GM21447 (cell line): ENCODE data around the gene SLC22A12.

Experiments used
- ATAC-seq: cut with Tn5 transposase; IDR thresholded peaks from one replicate; pipeline ENCODE4 v1.9.1; 2021; ENCODE audit not compliant: unreplicated experiment

Gene SLC22A12

DNA sequence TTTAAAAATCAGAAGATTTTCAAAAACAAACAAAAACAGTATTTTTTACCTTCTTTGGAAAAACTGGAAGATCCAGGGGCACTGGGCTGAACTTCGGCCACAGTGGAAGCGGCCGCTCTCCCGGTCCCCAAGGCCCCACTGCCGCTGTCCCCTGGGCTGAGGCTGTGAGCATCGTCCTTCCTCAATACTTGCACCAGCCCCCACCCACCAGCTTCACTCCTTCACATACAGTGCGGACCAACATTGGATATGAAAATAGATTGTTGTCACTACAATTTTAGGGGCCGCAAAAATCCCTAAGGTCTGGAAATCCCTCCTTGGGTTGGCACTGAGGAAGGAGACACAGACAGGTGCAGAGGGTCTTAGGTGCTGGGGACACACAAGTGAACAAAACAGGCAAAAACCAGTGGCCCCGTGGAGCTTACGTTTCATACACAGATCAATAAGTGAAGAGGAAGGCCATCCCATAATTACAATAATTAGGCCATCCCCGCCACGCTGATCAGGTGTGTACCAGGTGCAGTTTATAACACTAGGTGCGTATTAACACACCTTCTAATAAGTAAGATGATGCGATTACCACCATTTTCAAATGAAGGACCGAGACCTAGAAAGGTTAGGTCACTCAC is 28.2 kb upstream of the SLC22A12 start:
- no peak for ATAC-seq

DNA sequence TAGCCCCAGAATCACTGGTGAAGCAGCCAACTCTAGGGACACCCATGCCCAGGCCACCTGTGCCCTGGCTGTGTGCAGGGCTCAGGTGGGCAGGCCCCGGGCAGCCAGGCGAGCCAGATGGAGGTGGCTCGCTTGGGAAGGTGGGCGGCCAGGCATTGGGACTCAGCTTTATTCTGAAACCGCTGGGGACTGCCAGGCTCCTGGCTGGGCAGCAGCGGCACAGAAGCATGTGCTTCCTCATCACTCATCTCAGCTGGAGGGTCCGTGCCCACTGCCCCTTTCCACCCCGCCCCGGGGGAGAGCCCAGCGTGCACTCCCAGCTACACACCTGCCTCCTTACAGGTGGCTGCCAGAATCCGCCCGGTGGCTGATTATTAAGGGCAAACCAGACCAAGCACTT is 27.1 kb upstream of the SLC22A12 start:
- ATAC-seq = no peak

GRCh38 chr11:64564419-64564818 is 26.6 kb upstream of the SLC22A12 start:
- no peak for ATAC-seq

DNA sequence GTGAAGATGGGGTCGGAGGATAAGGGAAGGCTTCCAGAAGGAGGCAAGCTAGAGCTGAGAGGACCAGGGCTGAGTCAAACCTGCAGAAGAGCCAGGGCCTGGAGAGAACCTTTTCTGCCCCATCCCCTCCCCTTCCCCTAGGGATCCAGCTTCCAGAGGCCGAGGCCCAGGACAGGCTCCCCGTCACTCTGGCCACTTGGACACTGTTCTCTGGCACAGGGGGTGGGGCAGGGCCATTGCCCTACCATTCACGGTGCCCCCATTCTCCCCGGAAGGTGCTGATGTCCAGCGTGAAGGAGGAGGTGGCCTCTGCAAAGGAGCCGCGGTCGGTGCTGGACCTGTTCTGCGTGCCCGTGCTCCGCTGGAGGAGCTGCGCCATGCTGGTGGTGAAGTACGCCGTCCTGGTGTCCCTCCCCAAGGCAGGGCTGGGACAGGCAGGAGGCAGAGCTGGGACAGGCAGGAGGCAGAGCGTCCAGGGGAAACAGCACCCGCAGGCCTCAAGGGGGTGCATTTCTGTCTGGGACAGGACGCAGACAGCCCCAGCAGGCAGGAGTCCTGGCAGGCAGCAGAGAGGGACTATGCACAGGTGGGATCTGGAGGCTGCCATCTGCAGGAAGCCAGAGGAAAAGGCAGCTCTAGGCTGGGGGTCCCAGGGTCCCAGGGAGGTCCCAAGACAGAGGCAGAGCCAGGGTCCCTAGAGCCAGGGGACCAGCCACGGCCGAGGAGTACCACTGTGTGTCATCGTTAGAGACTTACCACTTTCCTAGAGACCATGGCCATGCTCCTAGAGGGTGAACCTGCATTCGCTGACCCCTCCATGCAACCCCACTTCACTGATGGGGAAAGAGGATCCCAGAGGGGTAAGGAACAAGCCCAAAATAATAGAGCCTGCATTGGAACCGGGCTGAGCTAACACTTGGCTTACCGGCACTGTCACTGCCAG is 25.8 kb upstream of the SLC22A12 start:
- no peak for ATAC-seq

DNA sequence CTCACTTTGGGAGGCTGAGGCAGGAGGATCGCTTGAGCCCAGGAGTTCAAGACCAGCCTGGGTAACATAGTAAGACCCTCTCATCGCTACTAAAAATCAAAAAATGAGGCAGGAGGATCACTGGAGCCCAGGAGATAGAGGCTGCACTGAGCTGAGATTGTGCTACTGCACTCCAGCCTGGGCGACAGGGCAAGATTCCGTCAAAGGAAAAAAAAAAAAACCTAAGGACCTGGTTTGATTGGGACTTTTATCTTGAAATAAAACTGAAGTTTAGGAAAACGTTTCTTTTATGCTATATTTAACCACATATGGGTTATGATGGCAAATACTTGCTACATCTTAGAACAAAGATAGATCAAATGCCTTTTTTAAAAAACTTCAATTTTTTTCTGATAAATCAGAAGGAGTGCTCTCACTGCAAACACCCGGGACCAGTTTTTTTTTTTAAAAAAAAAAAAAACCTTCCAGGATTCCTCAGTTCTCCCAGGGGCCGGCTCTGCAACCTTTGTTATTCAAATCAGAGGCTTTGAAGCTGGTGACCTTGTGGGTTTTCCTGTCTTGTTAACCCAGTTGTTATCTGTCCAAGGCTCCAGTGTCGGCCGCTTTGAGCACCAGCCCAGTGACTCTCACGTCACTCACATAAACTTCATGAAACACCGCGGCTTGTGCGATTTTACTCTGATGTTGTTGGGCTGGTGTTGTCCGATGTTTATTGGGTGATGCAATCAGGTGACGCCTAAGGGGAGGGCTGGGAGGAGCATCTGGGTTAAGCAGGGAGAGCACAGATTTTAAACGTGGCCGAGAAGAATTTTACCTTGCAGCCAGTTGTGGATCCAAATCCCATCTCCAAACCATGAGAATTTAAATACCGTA is 24.7 kb upstream of the SLC22A12 start:
- ATAC-seq = no peak

DNA sequence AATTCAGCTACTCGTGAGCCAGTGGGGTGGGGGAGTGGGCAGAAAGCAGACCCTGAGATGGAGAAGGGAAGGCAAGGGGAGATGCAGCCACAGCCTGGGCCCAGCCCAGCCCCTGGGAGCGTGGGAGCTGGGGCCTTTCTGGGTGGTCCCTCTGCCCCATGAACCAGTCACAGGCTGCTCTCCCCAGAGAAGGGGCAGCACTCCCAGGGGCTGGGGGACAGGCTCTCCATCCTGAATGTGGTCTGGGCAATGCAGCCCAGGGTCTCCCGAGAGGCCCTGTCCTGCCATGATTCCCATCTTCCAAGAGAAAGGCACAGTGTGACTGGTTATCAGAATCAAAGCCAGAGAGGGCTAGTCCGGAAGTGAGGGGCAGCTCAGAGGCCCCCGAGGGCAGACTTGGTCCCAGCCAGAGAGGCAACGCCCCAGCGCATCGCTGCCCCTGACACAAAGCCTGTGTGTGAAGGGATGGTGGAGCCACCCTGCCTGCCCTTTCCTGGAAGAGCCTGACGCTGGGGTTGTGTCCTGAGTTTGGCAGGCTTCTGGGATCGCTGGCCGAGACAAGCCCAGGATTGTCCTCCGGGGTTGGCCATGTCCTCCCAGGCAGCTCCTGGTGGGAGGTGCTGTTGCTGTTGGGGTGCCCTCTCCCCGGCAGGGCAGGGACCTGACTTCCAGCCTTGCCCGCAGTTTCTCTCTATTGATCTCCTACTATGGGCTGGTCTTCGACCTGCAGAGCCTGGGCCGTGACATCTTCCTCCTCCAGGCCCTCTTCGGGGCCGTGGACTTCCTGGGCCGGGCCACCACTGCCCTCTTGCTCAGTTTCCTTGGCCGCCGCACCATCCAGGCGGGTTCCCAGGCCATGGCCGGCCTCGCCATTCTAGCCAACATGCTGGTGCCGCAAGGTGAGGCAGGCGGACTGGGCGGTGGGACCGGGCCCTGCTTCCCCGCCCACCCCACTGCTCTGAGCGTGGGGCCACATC is 23.8 kb upstream of the SLC22A12 start:
- ATAC-seq = no peak

DNA sequence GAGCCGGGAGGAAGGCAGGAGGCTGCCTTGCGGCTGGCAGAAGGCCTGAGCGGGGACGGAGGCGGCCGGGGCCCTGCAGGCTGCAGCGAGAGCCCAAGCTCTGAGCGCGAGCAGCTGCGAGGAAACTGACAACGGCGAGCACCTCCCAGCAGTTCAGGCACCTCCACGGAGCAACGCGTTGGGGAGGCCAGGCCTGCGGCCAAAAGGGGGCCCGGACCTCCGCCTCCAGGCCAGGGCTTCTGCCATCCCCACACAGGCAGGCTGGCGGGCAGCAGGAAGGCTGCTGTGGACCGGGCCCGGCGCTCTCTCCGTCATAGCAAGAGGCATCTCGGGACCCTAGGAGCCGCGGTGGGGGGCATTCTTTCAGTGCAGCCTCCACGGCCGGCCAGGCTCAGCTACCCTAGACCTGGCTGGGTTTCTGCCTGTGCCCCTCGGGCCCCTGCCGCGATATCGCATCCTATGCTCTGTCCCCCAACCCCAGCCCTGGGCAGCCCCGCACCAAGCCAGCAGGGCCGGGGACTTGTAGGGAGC is 22.9 kb upstream of the SLC22A12 start:
- no peak for ATAC-seq

- no peak for ATAC-seq
Measured at GRCh38 chr11:64568584-64569140, 22.4 kb upstream of the SLC22A12 start.

GRCh38 chr11:64569300-64569970 is 21.6 kb upstream of the SLC22A12 start:
- no peak for ATAC-seq

DNA sequence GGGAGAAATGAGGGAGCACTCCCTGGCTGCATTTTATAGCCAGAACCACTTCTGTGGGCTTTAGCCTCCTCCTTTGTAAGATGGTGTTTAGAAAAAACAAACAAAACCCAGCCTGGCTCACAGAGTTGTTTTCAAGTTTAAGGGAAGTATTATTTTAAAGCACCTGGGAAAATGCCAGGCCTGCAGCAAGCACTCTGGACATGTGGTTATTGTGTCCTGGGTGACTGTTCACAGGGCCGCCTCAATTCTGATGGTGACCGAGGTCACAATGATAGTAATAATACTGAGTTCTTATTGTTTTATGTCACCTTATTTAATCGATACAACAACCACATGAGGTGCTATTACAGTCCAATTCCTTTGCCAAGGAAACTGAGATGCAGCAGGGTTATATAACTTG is 20.7 kb upstream of the SLC22A12 start:
- no peak for ATAC-seq

DNA sequence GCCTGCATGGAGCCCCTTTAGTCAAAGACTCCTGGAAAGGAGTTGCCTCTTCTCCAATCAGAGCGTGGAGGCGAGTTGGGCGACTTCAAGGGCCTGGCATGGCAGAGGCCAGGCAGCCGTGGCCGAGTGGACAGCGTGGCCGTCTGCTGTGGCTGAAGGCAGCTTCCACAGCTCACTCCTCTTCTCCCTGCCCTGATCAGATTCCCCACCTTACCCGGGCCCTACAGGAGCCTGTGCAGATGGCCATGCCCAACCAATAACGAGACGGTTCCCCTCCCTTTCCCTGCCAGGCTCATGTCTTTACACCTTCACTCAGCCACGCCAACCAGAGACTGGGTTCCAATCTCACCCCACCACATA is 20.0 kb upstream of the SLC22A12 start:
- no peak for ATAC-seq

DNA sequence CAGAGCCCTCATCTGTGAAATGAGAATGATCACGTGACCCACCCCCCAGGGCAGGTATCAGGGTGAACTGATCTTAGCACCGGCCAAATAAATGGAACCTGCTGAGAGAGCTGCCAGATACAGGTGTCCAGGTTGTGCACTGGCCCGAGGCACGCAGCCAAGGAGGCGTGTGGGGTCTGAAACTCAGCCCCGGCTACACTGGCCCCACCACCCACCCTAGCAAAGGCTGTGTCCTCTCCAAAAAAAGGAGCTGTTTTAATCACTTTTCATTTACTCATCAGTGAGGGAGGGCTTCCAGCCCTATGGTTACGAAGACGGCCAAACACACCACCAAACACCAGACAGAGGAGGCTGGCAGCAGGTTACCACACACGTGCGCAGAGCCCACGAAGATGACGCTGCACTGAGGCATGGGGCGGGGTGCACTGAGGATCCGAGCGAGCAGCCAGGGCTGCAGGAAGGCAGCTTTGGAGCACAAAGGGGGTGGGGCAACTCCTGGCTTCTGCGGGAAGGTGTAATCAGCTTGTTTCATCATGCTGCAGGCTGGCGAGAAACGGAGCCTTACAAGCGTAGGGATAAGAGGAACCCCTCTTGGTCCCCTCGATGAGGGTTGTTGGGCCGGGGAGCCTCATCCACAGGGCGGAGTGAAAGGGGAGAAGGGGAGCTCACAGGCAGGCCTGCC is 19.5 kb upstream of the SLC22A12 start:
- no peak for ATAC-seq

DNA sequence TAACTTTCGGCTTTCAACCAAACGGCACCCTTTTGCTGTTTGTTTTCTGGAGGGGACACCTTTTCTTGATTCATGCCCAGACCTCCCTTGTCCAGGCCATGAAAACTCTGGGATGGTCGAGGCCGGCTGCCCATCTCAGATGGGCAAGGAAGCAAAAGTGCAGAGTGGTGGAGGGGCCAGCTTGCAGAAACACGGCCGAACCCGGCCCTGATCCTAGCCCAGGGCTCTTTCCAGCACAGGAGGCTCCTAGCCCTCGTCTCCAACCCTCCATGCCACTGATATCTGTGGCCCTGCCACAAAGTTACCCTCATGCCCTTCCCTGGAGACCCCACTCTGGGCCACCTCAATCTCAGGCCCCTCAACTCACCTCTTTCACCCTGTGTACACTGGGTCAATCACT is 18.9 kb upstream of the SLC22A12 start:
- no peak for ATAC-seq

DNA sequence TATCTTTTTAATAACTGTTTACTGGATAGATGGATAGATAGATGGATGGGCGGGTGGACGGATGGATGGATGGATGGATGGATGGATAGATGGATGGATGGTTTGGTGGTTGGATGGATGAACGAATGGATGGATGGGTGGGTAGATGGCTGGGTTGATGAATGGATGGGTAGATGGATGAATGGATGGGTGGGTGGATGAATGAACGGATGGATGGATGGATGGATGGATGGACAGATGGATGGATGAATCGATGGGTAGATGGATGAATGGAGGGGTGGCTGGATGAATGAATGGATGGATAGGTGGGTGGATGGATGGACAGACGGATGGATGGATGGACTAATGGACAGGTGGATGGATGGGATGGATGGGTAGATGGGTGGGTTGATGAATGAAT is 13.8 kb upstream of the SLC22A12 start:
- no peak for ATAC-seq

DNA sequence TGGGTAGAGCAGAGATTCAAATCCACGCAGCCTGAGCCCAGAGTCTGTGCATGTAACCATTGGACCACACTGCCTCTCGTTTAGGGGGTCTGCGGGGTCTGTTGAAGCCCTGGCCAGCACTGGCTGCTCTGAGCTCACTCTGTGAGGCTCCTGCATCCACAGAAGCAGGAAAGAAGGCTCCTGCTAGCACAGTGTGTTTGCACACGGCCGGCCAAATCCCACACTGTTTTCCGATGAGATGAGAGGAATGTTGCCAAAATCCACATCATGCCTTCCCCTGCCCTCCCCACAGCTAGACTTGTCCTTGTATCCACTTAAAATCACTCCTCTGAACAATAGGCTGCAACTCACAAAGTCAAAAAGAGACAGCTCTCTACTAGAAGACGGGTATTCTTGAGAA is 10.6 kb upstream of the SLC22A12 start:
- ATAC-seq = no peak

GRCh38 chr11:64581057-64581523 is 9.9 kb upstream of the SLC22A12 start:
- ATAC-seq = no peak

GRCh38 chr11:64582885-64583284 is 8.1 kb upstream of the SLC22A12 start:
- no peak for ATAC-seq
